A673 (cell line): ENCODE data around the gene TMEM236.

Experiments
- CTCF ChIP-seq: fragments of 300-800, 200-600 bp; sonication (generic); conservative IDR thresholded peaks from 2 replicates; pipeline ENCODE4 v1.5.1; 2017; ENCODE audit warnings: low read depth, mild to moderate bottlenecking, antibody characterized with exemption, low read length, moderate library complexity, mixed read lengths
- EZH2 ChIP-seq: fragments of 200-600 bp; sonication (generic); IDR thresholded peaks from 2 replicates; pipeline ENCODE4 v1.6.1; 2017; ENCODE audit warnings: borderline replicate concordance, low read depth, mild to moderate bottlenecking, mixed read lengths, antibody characterized with exemption, low read length; ENCODE audit not compliant: poor library complexity, severe bottlenecking

- no peak for TF ChIP-seq CTCF
- TF ChIP-seq EZH2, result no peak
Measured at GRCh38 chr10:17821893-17822292, 69.9 kb downstream of the TMEM236 start.
